K562 (cell line): ENCODE results near the gene NCOA3. TPM values are rescaled to one million over a fixed set of nuclear protein-coding genes. Genes with fewer than 3 reads are reported as not detected.

Experiments
- C11orf30 ChIP-seq: fragments of 450-650 bp; IDR thresholded peaks from 2 replicates; pipeline ENCODE4 v1.6.1; 2016; ENCODE audit warnings: low read depth, mild to moderate bottlenecking
- CBFA2T2 ChIP-seq: fragments of 450-650 bp; conservative IDR thresholded peaks from 2 replicates; pipeline ENCODE4 v1.6.1; 2017; ENCODE audit warnings: mild to moderate bottlenecking
- CHCHD3 ChIP-seq: fragments of 250-450 bp; sonication (Bioruptor Pico); IDR thresholded peaks from 2 replicates; pipeline ENCODE4 v2.1.2; 2022; ENCODE audit warnings: mild to moderate bottlenecking
- FOXK2 ChIP-seq, 2 experiments: fragments of 450-650 bp; IDR thresholded peaks in 1 of 2; conservative IDR thresholded peaks in 1 of 2; 2 replicates each; pipeline ENCODE4 v1.6.1; 2016; ENCODE audit warnings: low read depth in 2 of 2, mild to moderate bottlenecking in 1 of 2
- LEF1 ChIP-seq: fragments of 450-650 bp; IDR thresholded peaks from 2 replicates; pipeline ENCODE4 v1.6.1; 2016; ENCODE audit warnings: mild to moderate bottlenecking
- SMAD4 ChIP-seq: fragments of 250-450 bp; sonication (Bioruptor Pico); conservative IDR thresholded peaks from 2 replicates; pipeline ENCODE4 v1.8.0; 2021; ENCODE audit warnings: inconsistent platforms, mild to moderate bottlenecking, moderate library complexity
- SMARCE1 ChIP-seq: fragments of 450-650 bp; IDR thresholded peaks from 2 replicates; pipeline ENCODE4 v1.7.1; 2016; ENCODE audit warnings: mild to moderate bottlenecking
- TCF3 ChIP-seq: sonication (generic); formaldehyde crosslinking; IDR thresholded peaks from 2 replicates; pipeline ENCODE4 v1.4.0; 2020; ENCODE audit warnings: mild to moderate bottlenecking, missing genetic modification reagents
- TEAD4 ChIP-seq, 2 experiments: sonication (generic) in 1 of 2; formaldehyde crosslinking in 1 of 2; IDR thresholded peaks; 2 replicates each; pipeline versions ENCODE4 v1.6.1 to v1.8.0; 2012 to 2022; ENCODE audit warnings: borderline replicate concordance in 1 of 2, inconsistent platforms in 1 of 2, low read length in 1 of 2, mild to moderate bottlenecking in 1 of 2, missing genetic modification reagents in 1 of 2
- TOE1 ChIP-seq, 2 experiments: fragments of 450-650 bp in 1 of 2; sonication (generic) in 1 of 2; formaldehyde crosslinking in 1 of 2; IDR thresholded peaks; 2 replicates each; pipeline versions ENCODE4 v1.7.1 to v1.8.0; 2016 to 2022; ENCODE audit warnings: borderline replicate concordance in 2 of 2, mild to moderate bottlenecking in 2 of 2, antibody characterized with exemption in 1 of 2, inconsistent platforms in 1 of 2, low read depth in 1 of 2, missing genetic modification reagents in 1 of 2, moderate library complexity in 1 of 2
- ZNF764 ChIP-seq: fragments of 250-450 bp; sonication (Bioruptor Pico); IDR thresholded peaks from 2 replicates; pipeline ENCODE4 v1.4.0; 2020; ENCODE audit warnings: low read depth, mild to moderate bottlenecking, moderate library complexity
- ZNF77 ChIP-seq: fragments of 250-450 bp; sonication (Bioruptor Pico); IDR thresholded peaks from 2 replicates; pipeline ENCODE4 v1.5.0; 2020
- polyA plus RNA-seq, 8 experiments: library from polyadenylated mRNA; depleted of rRNA in 4 of 8; stranded (reverse) in 5 of 8; unstranded in 3 of 8; fragments of >200 nt; fragmentation: Nextera tagmentation in 2 of 8; fragmentation: Illumina TruSeq in 1 of 8; extraction: Ambion mirVana in 2 of 8; extraction: Trizol in 1 of 8; gene quantifications; 2 replicates each; pipeline versions ENCODE4 v1.2.1 to v1.2.3, GENCODE V29; 2011 to 2014; ENCODE audit warnings: inconsistent platforms in 1 of 8, missing spikeins in 1 of 8
- total RNA-seq, 7 experiments: library from RNA; depleted of rRNA in 6 of 7; stranded (reverse); fragments of >200 nt in 6 of 7; fragmentation: Illumina TruSeq in 2 of 7; extraction: Trizol in 2 of 7; gene quantifications; 2 replicates each; pipeline versions ENCODE4 v1.2.1 to v1.2.3, GENCODE V29; 2011 to 2021; ENCODE audit warnings: low replicate concordance in 1 of 7
- TF ChIP-seq, protein P1 (sequence below), 2 experiments: fragments of 450-650 bp; formaldehyde crosslinking in 1 of 2; IDR thresholded peaks; 2 replicates each; pipeline versions ENCODE4 v1.4.0 to v1.6.1; 2014 to 2020; ENCODE audit warnings: mild to moderate bottlenecking in 2 of 2, borderline replicate concordance in 1 of 2, low read depth in 1 of 2
- TF ChIP-seq, protein P2 (sequence below): fragments of 250-450 bp; sonication (Bioruptor Pico); IDR thresholded peaks from 2 replicates; pipeline ENCODE4 v1.8.0; 2021; ENCODE audit warnings: borderline replicate concordance, mild to moderate bottlenecking, moderate library complexity; ENCODE audit not compliant: poor library complexity, severe bottlenecking
- TF ChIP-seq, protein P3 (sequence below): fragments of 200-800 bp; sonication (Bioruptor generic); IDR thresholded peaks from 2 replicates; pipeline ENCODE4 v1.6.1; 2017; ENCODE audit warnings: missing genetic modification characterization, missing compliant biosample characterization

Gene NCOA3
- total and polyA plus RNA-seq, 9 of the 15 experiments (the other 6 are each of a cell fraction or from before 2014, with no cell fraction given): 3.2 to 24.3 (median 14.4) TPM

DNA sequence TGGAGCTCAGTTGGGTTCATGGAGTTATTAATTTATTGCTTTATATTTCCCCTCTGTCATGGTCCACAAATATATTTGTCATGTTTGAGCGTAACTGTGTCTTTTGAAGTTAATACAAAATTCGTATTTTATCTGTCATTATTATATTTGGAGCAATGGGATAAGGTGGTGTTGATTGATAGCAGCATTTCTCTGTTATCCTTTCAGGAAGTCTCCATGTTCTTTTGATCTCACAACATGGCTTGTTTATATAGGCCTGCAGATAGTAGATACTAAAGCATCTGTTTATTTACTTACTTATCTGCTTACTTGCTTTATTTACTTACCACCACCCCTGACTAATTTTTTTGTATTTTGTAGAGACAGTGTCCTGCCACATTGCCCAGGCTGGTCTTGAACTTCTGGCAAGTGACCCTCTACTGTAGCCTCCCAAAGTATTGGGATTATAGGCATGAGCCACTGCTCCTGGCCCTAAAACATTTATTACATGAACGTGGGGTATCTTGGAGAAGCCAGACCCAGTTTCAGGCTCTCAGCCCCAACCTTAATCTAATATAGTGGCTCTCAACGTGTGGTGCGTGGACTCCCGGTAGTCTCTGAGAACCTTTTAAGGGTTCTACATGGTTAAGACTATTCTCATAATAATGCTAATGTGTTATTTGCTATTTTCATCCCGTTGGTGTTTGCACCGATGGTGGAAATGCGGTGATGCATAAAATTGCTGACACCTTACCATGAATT is 104.2 kb downstream of the NCOA3 start (continued):
- TF ChIP-seq, protein P1, sequence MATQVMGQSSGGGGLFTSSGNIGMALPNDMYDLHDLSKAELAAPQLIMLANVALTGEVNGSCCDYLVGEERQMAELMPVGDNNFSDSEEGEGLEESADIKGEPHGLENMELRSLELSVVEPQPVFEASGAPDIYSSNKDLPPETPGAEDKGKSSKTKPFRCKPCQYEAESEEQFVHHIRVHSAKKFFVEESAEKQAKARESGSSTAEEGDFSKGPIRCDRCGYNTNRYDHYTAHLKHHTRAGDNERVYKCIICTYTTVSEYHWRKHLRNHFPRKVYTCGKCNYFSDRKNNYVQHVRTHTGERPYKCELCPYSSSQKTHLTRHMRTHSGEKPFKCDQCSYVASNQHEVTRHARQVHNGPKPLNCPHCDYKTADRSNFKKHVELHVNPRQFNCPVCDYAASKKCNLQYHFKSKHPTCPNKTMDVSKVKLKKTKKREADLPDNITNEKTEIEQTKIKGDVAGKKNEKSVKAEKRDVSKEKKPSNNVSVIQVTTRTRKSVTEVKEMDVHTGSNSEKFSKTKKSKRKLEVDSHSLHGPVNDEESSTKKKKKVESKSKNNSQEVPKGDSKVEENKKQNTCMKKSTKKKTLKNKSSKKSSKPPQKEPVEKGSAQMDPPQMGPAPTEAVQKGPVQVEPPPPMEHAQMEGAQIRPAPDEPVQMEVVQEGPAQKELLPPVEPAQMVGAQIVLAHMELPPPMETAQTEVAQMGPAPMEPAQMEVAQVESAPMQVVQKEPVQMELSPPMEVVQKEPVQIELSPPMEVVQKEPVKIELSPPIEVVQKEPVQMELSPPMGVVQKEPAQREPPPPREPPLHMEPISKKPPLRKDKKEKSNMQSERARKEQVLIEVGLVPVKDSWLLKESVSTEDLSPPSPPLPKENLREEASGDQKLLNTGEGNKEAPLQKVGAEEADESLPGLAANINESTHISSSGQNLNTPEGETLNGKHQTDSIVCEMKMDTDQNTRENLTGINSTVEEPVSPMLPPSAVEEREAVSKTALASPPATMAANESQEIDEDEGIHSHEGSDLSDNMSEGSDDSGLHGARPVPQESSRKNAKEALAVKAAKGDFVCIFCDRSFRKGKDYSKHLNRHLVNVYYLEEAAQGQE (IDR thresholded peaks at IDR 0.05; ENCODE audit: borderline replicate concordance): no peak
- TF ChIP-seq, protein P1 (CRISPR knock-in tag; IDR thresholded peaks at IDR 0.05; ENCODE audit: low read depth): no peak
- TF ChIP-seq LEF1 (peak; percentile 87), C11orf30 (peak; percentile 20; the same call in 1 of the 2 replicates), FOXK2 (conservative IDR thresholded peaks at IDR 0.05 in 1 of 2, IDR thresholded peaks at IDR 0.05 in 1 of 2; ENCODE audit: low read depth in 2 of 2) (0 out of 4 replicates have a peak, but pooled peaks of 1 of the 2 experiments have one; percentile 24), ZNF764 (CRISPR knock-in tag) (no peak), TOE1 (IDR thresholded peaks at IDR 0.05; ENCODE audit: borderline replicate concordance) (0 out of 2 replicates have a peak, but pooled peaks have one; percentile 6), TOE1 (CRISPR knock-in tag; IDR thresholded peaks at IDR 0.05; ENCODE audit: borderline replicate concordance, low read depth) (no peak), CHCHD3 (CRISPR knock-in tag) (no peak), SMARCE1 (0 out of 2 replicates have a peak, but pooled peaks have one; percentile 21), ZNF77 (CRISPR knock-in tag) (no peak), TCF3 (CRISPR knock-in tag) (peak; percentile 43), TEAD4 (IDR thresholded peaks at IDR 0.05; ENCODE audit: low read length) (peak; percentile 48; the same call in 1 of the 2 replicates), TEAD4 (CRISPR knock-in tag; IDR thresholded peaks at IDR 0.05; ENCODE audit: borderline replicate concordance) (no peak), CBFA2T2 (peak; percentile 39; the same call in 1 of the 2 replicates), SMAD4 (peak; percentile 5)
- TF ChIP-seq, protein P2, sequence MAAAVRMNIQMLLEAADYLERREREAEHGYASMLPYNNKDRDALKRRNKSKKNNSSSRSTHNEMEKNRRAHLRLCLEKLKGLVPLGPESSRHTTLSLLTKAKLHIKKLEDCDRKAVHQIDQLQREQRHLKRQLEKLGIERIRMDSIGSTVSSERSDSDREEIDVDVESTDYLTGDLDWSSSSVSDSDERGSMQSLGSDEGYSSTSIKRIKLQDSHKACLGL (CRISPR knock-in tag): no peak
- TF ChIP-seq, protein P3, sequence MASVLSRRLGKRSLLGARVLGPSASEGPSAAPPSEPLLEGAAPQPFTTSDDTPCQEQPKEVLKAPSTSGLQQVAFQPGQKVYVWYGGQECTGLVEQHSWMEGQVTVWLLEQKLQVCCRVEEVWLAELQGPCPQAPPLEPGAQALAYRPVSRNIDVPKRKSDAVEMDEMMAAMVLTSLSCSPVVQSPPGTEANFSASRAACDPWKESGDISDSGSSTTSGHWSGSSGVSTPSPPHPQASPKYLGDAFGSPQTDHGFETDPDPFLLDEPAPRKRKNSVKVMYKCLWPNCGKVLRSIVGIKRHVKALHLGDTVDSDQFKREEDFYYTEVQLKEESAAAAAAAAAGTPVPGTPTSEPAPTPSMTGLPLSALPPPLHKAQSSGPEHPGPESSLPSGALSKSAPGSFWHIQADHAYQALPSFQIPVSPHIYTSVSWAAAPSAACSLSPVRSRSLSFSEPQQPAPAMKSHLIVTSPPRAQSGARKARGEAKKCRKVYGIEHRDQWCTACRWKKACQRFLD: 0 out of 2 replicates have a peak, but pooled peaks have one; percentile 5
